ENCODE results near the gene CEACAM16. TPM values are rescaled to one million over a fixed set of nuclear protein-coding genes. Genes with fewer than 3 reads are reported as not detected.

Gene CEACAM16
- polyA plus RNA-seq, 1 experiment: not detected

GRCh38 chr19:44723299-44723951 lies 24.5 kb downstream of the CEACAM16 start:
- no peak for DNase-seq (ENCODE audit: low read depth, low spot score)
- CTCF ChIA-PET: interaction anchor here (0.6 to 8.1 kb wide), 41 partner anchors 8 to 243 kb away, joined by 3 to 294 read pairs (median 7); partner anchors contain the start of genes BCAM, BCL3 and NECTIN2
- H3K27me3 ChIP-seq (ENCODE audit: control insufficient read depth, insufficient read depth, low read length): no peaks in the 10 kb centered on the region
- H3K27ac ChIP-seq (ENCODE audit: low read depth, low read length): no peak overlapping the region
- POLR2A ChIA-PET: interaction anchor here (1.1 kb wide), 2 partner anchors 47 to 49 kb away, joined by 4 to 9 read pairs; no protein-coding TSS in a partner anchor
- no peak overlapping the region for H3K4me3 ChIP-seq (ENCODE audit: low read depth, low read length)
- no peak for TF ChIP-seq CTCF (IDR thresholded peaks at IDR 0.05; ENCODE audit: low read depth, low read length)
- no peaks in the 10 kb centered on the region; the same call in 1 of the 2 replicates for H3K9me3 ChIP-seq (ENCODE audit: control insufficient read depth, insufficient read depth, low read length)

GRCh38 chr19:44723952-44724319 lies 25.0 kb downstream of the CEACAM16 start:
- ChIA-PET POLR2A (interaction anchor here (1.1 to 1.5 kb wide), 3 partner anchors 19 to 48 kb away, joined by 4 to 9 read pairs (median 8); no protein-coding TSS in a partner anchor), CTCF (interaction anchor here (0.6 to 8.1 kb wide), 50 partner anchors 9 to 242 kb away, joined by 3 to 294 read pairs (median 6); partner anchors contain the start of genes BCAM, BCL3 and NECTIN2)
- Histone ChIP-seq H3K27ac (ENCODE audit: low read depth, low read length) (no peak overlapping the region), H3K4me3 (ENCODE audit: low read depth, low read length) (no peak overlapping the region), H3K9me3 (ENCODE audit: control insufficient read depth, insufficient read depth, low read length) (no peaks in the 10 kb centered on the region; the same call in 1 of the 2 replicates), H3K27me3 (ENCODE audit: control insufficient read depth, insufficient read depth, low read length) (no peaks in the 10 kb centered on the region)
- peak; percentile 53 for DNase-seq (ENCODE audit: low read depth, low spot score)
- TF ChIP-seq CTCF (IDR thresholded peaks at IDR 0.05; ENCODE audit: low read depth, low read length): peak; percentile 97

- ChIA-PET POLR2A (interaction anchor here (1.5 kb wide), 1 partner anchor 17 kb away, joined by 8 read pairs; no protein-coding TSS in a partner anchor), CTCF (interaction anchor here (1.5 to 8.1 kb wide), 9 partner anchors 13 to 121 kb away, joined by 3 to 294 read pairs (median 20); partner anchors contain the start of genes BCAM, BCL3 and NECTIN2)
- Histone ChIP-seq H3K27ac (ENCODE audit: low read depth, low read length) (no peak overlapping the region), H3K4me3 (ENCODE audit: low read depth, low read length) (no peak overlapping the region), H3K9me3 (ENCODE audit: control insufficient read depth, insufficient read depth, low read length) (no peaks in the 10 kb centered on the region; the same call in 1 of the 2 replicates), H3K27me3 (ENCODE audit: control insufficient read depth, insufficient read depth, low read length) (no peaks in the 10 kb centered on the region)
- no peak for DNase-seq (ENCODE audit: low read depth, low spot score)
- TF ChIP-seq CTCF (IDR thresholded peaks at IDR 0.05; ENCODE audit: low read depth, low read length): no peak
Observed at GRCh38 chr19:44725251-44725650, 26.3 kb downstream of the CEACAM16 start.

- no peak for DNase-seq (ENCODE audit: low read depth, low spot score)
- ChIA-PET POLR2A (no interaction called here), CTCF (interaction anchor here (2.4 to 8.1 kb wide), 4 partner anchors 28 to 83 kb away, joined by 12 to 294 read pairs (median 34); partner anchors contain the start of gene BCAM)
- no peak overlapping the region for H3K27ac ChIP-seq (ENCODE audit: low read depth, low read length)
- no peak overlapping the region for H3K4me3 ChIP-seq (ENCODE audit: low read depth, low read length)
- no peaks in the 10 kb centered on the region for H3K27me3 ChIP-seq (ENCODE audit: control insufficient read depth, insufficient read depth, low read length)
- TF ChIP-seq CTCF (IDR thresholded peaks at IDR 0.05; ENCODE audit: low read depth, low read length): no peak
- no peaks in the 10 kb centered on the region; the same call in 1 of the 2 replicates for H3K9me3 ChIP-seq (ENCODE audit: control insufficient read depth, insufficient read depth, low read length)
Observed at GRCh38 chr19:44725684-44726083, 26.7 kb downstream of the CEACAM16 start.

- Histone ChIP-seq H3K4me3 (ENCODE audit: low read depth, low read length) (no peak overlapping the region), H3K9me3 (ENCODE audit: control insufficient read depth, insufficient read depth, low read length) (no peaks in the 10 kb centered on the region; the same call in 1 of the 2 replicates), H3K27me3 (ENCODE audit: control insufficient read depth, insufficient read depth, low read length) (no peaks in the 10 kb centered on the region), H3K27ac (ENCODE audit: low read depth, low read length) (no peak overlapping the region)
- CTCF ChIA-PET: interaction anchor here (0.9 to 8.1 kb wide), 3 partner anchors 23 to 57 kb away, joined by 5 to 294 read pairs (median 47); no protein-coding TSS in a partner anchor
- POLR2A ChIA-PET: no interaction called here
- TF ChIP-seq CTCF (IDR thresholded peaks at IDR 0.05; ENCODE audit: low read depth, low read length): no peak
- DNase-seq (ENCODE audit: low read depth, low spot score): no peak
Observed at GRCh38 chr19:44726465-44726864, 27.5 kb downstream of the CEACAM16 start.
